HEK293T (cell line): ENCODE data around the gene LAMB2.

Experiments used
- BHLHE40 ChIP-seq: fragments of 450-650 bp; IDR thresholded peaks from 2 replicates; pipeline ENCODE4 v1.6.1; 2016; ENCODE audit warnings: mild to moderate bottlenecking, moderate library complexity, borderline replicate concordance
- CTBP1 ChIP-seq: fragments of 450-650 bp; IDR thresholded peaks from 2 replicates; pipeline ENCODE4 v1.6.1; 2016; ENCODE audit warnings: borderline replicate concordance
- ELF4 ChIP-seq: fragments of 450-650 bp; IDR thresholded peaks from 2 replicates; pipeline ENCODE4 v1.6.1; 2017; ENCODE audit warnings: antibody characterized with exemption
- FOXA1 ChIP-seq: fragments of 450-650 bp; IDR thresholded peaks from 2 replicates; pipeline ENCODE4 v1.6.1; 2016; ENCODE audit warnings: mild to moderate bottlenecking
- FOXK2 ChIP-seq: fragments of 450-650 bp; IDR thresholded peaks from 2 replicates; pipeline ENCODE4 v1.6.1; 2016; ENCODE audit warnings: mild to moderate bottlenecking
- FOXM1 ChIP-seq: fragments of 450-650 bp; IDR thresholded peaks from 2 replicates; pipeline ENCODE4 v1.6.1; 2017; ENCODE audit warnings: mild to moderate bottlenecking, borderline replicate concordance
- HDGF ChIP-seq: fragments of 450-650 bp; IDR thresholded peaks from 2 replicates; pipeline ENCODE4 v1.6.1; 2017; ENCODE audit warnings: antibody characterized with exemption, borderline replicate concordance
- LEF1 ChIP-seq: fragments of 450-650 bp; IDR thresholded peaks from 2 replicates; pipeline ENCODE4 v1.6.1; 2017; ENCODE audit warnings: mild to moderate bottlenecking, borderline replicate concordance
- NFRKB ChIP-seq: fragments of 450-650 bp; IDR thresholded peaks from 2 replicates; pipeline ENCODE4 v1.6.1; 2016; ENCODE audit warnings: mild to moderate bottlenecking, moderate library complexity
- PKNOX1 ChIP-seq: fragments of 450-650 bp; IDR thresholded peaks from 2 replicates; pipeline ENCODE4 v1.6.1; 2016
- TARDBP ChIP-seq: fragments of 450-650 bp; IDR thresholded peaks from 2 replicates; pipeline ENCODE4 v1.6.1; 2016

GRCh38 chr3:49119036-49119435 lies 13.8 kb downstream of the LAMB2 start:
- TF ChIP-seq BHLHE40 (no peak), PKNOX1 (no peak), FOXA1 (no peak), NFRKB (no peak), TARDBP (no peak), CTBP1 (no peak), FOXK2 (no peak), LEF1 (no peak), HDGF (no peak), FOXM1 (no peak), ELF4 (no peak)
